DMS 273 treated with DMSO at 0.1 percent for 48 hours (cell line): ENCODE measurements around the gene BHLHE23.

Experiments used
- DNase-seq: peaks from one replicate; lab custom pipeline; 2025; lab: John Stamatoyannopoulos, UW

BHLHE23 gene

GRCh38 chr20:63009045-63009961 is 2.5 kb upstream of the BHLHE23 start:
- peak; percentile 17 for DNase-seq

- DNase-seq = no peak
Observed at GRCh38 chr20:63008541-63009044, 1.8 kb upstream of the BHLHE23 start.

GRCh38 chr20:63007646-63008488 is 1.1 kb upstream of the BHLHE23 start:
- no peak for DNase-seq

DNA sequence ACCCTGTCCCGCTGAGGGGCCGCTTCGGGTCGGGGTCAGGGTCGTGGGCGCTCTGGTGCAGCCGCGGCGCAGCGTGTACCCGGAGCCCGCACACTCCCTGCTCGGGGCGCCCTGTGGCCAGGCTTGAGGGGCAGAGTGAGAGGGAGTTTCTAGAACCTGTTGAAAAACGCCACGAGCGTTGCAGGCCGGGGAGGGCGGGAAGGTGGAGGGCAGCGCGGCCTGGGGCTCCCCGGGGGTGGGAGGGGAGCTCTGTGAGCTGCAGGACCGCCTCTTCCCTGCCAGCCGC is 539 bp upstream of the BHLHE23 start:
- no peak for DNase-seq

DNA sequence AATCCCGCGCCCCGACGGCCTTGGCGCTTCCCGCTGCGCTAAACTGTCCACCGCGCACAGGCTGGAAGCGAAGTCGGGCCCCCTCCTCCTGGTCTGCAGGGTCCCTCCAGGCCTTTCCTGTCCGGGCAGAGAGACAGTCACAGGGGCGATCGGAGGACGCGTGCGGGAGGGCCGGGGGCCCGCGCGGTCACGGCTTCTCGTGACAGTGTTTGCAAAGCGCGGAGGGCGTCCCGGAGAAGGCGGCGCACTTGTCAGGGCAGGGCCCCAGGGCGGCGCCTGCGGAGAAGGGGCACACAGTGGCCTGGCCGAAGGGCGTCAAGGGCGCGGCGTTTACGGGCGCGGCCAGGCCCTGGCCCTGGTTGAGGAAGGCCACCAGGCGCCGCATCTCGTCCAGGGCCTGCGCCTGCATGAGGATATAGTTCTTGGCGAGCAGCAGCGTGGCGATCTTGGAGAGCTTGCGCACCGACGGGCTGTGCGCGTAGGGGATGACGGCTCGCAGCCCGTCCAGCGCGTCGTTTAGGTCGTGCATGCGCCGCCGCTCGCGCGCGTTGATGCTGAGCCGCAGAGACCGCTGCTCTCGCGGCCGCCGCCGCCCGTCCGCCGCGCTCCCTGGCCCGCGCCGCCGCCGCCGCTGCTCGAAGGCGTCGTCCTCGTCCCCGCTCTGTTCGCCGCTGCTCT is 763 bp downstream of the BHLHE23 start:
- peak; percentile 12 for DNase-seq

DNA sequence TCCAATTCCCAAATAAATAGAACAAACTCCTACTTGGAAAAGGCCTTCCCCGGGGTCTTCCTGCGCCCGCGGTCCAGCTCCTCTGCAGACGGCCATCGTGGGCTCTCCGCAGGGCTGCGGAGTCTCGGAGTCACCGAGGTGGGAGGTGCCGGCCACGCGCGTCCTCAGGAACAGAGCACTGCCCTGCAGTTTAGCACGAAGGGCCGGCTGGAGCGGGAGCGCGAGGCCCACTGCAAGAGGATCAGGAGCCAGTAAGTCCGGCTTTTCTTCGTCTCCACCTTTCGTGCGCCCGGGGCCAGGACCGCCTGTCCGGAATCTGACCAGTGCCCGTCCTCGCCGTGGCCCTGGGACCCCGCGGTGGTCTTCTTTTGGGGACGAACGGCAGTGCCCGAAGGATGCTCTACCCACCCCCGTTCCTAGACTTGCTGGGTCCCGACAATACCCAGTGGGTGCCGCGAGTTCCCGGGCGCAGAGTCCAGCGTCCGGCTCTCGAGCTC is 1.4 kb downstream of the BHLHE23 start:
- no peak for DNase-seq

DNA sequence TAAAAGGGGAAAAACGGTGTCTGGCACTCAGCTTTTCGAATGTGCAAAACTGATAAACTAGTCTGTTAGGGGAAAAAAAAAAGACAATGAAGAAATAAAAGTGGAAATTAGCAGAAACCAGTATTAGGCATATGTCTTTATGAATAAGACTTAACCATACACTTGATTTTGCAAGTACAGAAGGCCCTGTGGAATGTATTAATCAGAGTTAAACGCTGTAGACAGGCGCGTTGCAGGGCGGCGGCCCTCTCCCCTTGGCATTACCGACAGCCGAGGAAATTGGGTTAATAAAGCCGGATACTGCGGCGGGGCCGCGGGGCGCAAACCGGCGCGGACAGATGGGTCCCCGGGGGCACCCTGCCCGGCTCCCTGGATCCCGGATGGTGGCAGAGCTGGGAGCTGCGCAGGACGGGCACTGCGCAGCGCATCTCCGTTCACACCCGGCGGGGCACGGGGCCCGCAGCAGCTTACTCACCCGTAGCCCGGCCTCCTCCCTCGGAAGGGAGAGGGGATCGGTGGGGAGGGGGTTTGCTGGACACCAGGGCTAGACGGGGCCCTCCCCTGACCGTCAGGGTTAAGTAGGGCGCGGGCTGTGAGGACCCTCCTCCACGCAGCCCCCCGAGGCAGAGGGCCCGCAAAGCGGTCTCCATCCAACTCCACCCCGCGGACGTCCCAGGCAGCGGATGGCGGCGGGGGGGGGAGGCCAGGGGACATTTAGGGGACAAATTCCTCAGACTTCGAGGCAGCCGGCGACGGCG is 2.0 kb downstream of the BHLHE23 start:
- DNase-seq = no peak

DNA sequence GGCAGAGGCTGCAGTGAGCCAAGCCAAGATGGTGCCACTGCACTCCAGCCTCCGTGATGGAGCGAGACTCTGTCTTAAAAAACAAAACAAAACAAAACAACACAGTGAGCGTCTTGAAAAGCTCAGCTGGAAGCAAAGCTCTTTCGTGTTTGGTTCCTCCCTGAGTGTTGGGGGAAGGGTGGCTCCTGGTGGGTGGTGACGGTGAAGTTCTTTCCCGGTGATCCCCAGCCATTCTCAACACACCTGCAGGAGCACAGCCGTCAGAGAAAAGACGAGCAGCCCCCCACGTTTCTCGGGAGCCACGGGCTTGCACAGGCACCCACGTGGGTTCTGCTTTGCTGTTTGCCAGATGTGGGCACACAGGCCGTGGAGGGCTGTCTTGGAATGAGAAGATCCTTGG is 3.2 kb downstream of the BHLHE23 start:
- no peak for DNase-seq

DNA sequence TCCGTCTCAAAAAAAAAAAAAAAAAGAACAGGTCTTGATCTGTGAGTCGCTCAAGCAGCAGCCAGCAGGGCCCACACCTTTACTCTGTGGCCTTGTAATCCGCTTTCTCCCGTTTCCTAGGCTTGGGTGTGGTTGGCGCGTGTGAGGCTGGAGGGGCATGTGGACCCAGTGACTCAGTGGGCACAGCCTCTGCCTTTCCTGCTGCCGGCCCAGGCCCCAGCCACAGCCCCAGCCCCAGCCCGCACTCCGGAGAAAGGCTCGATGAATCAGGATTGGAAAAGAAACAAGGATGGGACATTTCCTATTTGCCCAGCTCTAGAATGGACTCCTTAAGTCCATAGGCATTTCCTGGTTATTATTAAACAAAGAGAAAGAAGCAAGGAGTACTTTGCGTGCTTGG is 4.3 kb downstream of the BHLHE23 start:
- DNase-seq = no peak

- DNase-seq = no peak
Observed at GRCh38 chr20:63000958-63001357, 5.8 kb downstream of the BHLHE23 start.

- no peak for DNase-seq
Observed at GRCh38 chr20:63000036-63000435, 6.7 kb downstream of the BHLHE23 start.

GRCh38 chr20:62999580-62999979 is 7.2 kb downstream of the BHLHE23 start:
- DNase-seq = no peak

DNA sequence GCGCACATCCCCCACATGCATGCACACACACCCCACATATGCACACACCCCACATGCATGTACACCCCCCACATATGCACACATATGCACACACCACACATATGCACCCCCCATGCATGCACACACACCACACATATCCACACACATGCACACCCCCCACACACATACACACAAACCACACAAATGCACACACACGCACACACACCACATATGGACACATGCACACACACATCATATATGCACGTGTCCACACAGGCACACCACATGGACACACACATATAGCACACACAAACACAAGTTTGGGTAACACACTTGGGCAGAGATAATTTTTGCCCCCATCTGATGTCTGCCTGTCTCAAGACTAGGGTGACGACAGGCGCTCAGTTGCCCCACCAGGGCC is 8.3 kb downstream of the BHLHE23 start:
- DNase-seq = no peak

DNA sequence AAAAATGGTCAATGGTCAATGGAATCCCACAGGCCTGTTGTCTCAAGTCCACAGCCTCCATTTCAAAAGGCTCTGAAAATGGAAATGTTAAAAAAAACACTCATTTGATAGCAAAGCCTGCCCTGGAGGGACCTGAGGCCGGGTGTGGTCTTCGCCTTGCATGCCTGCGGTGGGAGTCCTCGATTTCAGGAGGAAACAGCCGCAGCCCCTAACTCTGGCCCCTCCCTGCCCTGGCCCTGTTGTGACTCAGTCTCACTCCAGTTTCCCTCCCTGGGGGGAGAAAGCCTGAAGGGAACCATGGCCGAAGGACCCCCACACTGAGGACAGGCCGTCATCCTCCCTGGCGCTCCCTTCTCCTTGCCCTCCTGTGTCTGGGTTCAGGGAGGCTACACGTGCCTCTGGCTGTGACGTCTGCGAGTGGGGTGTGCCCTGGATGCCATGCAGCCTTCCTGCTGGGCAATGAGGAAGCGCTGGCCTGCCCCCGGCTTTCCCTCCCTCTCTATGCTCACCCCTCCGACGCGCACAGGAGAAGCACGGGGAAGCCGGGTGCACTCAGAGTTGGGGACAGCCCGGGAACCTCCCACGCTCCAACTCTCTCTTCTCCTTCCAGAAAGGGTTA is 9.2 kb downstream of the BHLHE23 start:
- DNase-seq = no peak

DNA sequence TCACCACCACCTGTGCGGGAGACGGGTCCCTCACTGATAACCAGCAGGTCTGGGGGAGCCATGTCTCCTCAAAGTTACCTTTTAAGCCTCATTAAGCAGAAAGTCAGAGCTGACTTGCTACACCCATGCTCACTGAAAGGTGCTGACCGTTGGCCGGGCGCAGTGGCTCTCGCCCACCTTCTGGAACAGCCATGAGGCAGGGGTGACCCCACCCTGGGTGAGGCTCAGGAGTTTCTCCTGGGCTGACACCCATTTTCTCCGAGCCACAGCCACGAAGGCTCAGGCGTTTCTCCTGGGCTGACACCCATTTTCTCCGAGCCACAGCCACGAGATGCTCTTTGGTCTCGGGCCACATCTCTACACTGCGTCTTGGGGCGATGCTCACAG is 10.2 kb downstream of the BHLHE23 start:
- DNase-seq = no peak

DNA sequence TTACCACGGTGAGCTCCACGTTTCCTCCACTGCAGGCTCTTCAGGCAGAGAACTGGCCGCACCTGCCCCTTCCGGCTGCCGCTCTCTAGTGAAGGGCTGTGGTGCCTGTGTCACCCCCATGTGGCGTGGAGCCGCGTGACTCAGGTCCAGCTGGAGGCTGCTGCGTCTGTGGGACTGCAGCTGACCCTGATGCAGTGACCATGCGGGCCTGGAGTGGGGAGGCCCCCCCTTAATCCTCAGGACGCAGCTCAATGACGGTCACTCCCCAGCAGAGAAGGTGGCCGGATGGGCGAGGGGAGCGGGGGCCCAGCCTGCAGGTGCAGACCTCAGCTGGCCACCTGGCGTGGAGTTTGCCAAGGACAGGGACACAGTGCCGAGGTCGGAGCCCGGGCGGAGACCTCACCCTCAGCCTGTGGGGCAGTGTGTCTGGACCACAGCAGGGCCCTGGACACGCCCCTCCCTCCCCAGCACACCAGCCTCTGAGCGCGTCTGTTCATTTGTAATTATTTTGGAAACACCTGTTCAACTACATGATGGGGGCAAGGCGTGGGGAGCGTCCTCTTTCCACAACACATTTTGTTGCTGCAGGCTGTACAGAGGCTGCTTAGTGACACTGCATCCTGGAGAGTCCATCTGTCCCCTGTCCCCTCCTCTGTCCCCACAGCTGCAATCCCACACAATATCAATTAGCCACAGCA is 10.7 kb downstream of the BHLHE23 start:
- no peak for DNase-seq

- DNase-seq = no peak
Observed at GRCh38 chr20:62995481-62995880, 11.3 kb downstream of the BHLHE23 start.

DNA sequence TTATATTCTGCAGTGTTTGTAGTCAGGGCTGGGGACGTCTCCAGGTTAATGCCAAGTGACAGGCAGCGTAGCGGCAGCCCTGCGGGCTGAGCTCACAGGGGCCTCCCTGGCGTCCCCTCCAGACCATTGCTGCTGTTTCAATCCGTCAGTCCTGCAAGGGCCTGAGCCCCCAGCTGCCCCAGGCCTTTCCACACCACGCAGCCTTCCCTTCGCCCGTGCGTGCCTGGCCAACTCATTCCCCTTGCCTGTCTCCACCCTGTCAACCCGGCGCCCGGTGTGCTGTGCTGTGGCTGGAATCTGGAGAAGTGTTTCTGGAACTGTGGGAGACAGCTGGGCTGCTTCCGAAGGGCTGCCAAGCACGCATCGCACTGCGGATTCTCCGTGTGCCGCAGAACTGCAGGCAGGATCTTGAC is 11.9 kb downstream of the BHLHE23 start:
- no peak for DNase-seq

GRCh38 chr20:62993856-62994494 is 12.8 kb downstream of the BHLHE23 start:
- DNase-seq = no peak

DNA sequence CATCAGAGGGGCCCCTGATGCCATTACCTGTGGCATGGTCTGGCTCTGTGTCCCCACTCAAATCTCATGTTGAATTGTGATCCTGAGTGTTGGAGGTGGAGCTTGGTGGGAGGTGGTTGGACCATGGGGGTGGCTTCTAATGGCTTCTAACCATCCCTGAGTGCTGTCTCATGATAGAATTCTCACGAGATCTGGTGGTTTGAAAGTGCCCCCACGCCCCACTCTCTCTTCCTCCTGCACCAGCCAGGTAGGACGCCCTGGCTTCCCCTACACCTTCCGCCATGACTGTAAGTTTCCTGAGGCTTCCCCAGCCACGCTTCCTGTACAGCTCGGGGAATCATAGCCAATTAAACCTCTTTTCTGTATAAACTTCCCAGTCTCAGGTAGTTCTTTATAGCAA is 14.9 kb downstream of the BHLHE23 start:
- DNase-seq = no peak
